ENCODE data around the gene FOSL2.

FOSL2 gene

DNA sequence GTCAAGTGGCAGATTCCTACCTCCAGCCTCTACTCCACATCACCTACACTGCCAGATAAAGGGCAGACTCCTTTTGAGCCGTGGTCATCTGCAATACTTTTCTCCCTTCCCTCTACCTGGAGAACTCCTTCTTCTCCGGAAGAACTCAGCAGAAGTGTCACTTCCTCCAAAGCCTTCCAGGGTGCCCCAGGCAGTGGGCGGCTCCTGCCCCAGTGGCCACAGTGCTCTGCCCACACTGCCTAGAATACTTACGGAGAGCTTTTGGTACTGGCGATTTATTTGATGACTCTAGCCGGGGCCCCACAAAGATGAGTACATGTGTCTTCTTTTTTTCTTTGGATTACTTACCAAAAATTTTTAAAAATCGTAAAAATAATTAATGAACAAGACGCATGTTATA is 39.7 kb downstream of the FOSL2 start:
- DNase-seq (ENCODE audit: low read depth): no peak

GRCh38 chr2:28433215-28433614 is 40.6 kb downstream of the FOSL2 start:
- no peak for DNase-seq (ENCODE audit: low read depth)

GRCh38 chr2:28433935-28434599 is 41.4 kb downstream of the FOSL2 start:
- no peak for DNase-seq (ENCODE audit: low read depth)

- DNase-seq (ENCODE audit: low read depth): no peak
These were observed 41.9 kb downstream of the FOSL2 start for GRCh38 chr2:28434600-28434989.

DNA sequence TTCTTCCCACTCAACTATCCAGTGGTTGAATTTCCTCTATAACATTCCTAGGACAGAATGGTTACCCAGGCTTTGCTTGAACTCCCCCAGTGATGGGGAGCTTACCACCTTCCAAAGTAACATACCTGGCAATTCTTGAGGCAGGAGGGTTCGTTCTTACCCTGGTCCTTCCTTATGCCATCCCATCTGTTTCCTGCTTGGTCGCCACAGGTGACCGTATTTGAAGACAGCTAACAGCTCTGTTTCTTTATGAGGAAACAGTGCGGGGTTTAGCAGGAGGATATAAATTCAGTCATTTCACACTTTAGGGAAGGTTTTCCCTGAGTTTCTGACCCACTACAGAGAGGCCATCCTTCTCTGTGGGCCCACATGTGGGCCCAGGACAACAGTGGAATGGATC is 42.6 kb downstream of the FOSL2 start:
- DNase-seq (ENCODE audit: low read depth): no peak

DNA sequence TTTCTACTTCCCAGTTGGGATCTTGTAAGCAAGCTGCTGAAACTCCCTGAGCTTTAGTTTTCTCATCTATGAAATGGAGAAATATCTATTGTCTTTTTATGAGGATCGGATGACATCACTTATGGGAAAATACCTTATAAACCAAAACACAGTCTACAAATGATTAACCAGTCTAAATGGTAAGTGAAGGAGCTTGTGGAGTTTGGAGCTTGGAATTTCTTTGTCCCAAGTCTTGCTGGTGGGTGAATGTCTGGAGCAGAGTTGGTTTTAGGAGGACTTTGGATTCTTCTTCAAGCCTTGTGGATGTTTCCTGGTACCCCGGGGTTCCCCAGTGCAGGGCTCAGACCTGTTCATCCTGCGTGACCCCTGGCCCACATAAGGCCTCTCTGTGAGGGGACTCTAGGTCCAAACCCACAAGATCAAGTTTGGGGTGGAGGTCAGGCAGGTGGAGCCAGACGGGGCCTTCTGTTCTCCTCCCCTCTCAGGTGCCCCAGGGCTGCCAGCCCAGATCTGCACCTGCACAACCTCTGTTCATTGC is 43.2 kb downstream of the FOSL2 start:
- DNase-seq (ENCODE audit: low read depth): peak; percentile 13

DNA sequence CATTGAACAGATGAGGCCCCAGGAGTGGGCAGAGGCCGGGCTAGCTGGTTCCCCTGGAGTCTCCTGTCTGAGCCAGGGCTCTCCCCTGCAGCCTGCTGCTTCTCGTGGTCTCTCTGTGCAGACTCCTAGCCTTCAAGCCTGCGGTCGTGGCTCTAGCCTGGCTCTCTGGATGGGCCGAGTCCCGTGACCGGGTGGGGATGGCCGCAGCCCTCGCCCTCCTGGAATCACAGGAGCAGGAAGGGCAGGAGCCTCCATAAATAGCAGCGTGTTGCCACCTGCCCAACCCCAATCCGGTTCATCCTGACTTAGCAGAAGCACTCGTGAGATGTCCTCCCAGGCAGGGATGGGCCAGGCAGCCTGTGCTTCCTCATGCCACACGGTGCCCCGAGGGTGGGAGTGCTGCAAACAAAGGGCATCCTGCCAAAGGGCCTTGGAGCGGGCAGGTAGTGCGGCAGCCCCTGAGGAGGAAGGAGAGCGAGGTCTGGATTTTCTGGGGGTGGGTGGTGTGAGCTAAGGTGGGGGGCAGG is 43.9 kb downstream of the FOSL2 start:
- DNase-seq (ENCODE audit: low read depth): no peak

DNA sequence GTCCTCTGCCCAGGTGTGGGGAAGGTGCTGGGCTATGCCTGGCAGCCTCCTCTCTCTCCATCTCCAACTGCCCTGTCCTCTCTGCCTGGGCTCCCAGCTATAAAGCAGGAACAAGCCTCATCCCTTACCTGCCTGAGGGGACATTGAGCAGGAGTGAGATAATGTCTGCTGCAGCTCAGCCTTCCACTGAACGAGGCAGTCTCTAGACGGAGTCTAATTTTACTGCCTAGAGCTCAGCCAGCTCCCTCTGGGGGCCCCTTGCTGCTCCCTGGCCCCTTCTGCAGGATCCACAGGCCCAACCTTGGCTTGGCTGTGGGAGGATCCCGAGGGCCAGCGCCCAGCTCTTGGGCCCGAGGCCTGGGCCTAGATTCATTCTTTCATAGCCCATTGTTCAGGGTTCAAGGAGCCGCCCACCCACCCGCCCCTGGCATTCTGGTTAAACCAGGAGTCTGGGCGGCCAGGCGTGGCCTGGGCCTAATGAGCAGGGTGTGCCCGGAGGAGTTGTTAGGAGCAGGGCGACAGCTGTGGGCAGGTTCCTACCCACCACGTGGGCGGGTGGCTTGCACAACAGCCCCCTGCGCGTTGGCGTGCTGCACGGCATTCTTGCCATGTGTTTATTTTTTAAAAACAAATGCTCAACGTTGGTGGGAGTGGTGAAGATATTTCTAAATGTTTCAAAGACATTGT is 44.6 kb downstream of the FOSL2 start:
- DNase-seq (ENCODE audit: low read depth): no peak

DNA sequence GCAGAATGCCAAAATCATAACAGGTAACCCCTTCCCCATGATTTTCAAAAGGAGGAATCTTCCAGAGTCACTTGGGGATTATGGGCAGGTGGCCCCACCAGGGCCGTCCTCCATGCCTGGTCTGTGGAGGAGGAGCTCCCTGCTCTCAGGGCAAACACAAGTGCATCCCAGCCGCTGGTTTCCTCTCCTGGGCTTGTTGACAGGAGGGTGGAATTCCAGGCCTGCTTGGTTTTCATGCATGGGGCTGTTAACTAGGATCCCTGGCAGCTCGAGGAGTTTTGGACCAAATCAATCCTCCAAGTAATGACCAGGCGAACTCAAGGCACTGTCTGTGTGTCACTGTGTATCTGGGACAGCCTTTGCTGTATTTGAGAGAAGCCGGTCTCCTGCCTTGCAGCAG is 45.3 kb downstream of the FOSL2 start:
- DNase-seq (ENCODE audit: low read depth): no peak

GRCh38 chr2:28438532-28439063 is 45.9 kb downstream of the FOSL2 start:
- DNase-seq (ENCODE audit: low read depth): no peak

DNA sequence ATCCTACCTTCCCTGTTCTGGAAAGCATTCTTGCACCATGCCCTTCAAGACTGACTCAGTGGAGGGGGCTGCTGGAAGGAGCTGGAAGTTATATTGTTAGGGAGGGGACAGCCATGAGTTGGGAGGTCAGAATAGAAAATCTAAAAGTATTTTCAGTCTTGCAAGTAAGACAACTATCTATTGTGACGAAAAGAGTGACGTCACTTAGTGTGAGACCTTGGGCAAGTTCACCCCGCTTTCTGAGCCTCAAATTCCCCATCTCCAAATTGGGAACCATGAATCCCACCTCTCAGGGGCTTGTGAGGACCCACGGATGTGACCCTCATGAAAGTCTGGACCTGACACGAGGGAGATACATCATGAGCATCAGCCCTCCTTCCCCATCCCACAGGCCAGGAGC is 46.5 kb downstream of the FOSL2 start:
- DNase-seq (ENCODE audit: low read depth): no peak

DNA sequence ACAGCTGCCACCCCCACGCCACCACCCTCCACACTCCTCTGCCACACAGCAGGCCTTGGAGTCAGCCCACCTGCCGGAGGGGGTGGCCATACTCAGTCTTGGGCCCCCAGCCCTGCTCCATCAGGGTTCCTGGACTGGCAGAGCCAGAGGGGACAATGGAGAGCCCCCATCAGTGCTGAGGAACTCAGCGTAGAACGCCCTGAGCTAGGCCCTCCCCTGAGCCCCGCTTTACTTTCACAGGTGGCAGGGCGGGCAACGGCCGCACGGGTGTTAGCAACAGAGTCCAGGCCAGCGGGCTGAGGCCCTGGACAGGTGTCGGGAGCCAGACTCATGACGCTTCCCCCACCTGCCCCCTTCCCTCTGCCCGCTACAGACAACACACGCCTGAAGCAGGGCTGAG is 47.1 kb downstream of the FOSL2 start:
- no peak for DNase-seq (ENCODE audit: low read depth)

DNA sequence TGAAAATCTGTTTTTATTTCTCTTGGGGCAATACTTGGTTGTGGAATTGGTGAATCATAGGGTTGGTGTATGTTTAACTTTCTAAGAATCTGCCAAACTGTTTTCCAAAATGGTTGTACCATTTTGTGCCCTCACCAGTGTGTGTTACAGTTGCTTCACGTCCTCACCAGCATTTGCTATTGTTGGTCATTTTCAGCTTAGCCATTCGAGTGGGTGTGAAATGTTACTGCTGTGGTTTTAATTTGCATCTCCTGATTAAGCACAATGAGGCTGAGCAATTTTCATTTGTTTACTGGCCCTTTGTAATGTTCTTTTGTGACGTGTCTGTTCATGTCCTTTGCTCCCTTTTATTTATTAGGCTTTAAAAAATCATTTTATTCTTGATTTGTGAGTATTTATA is 49.7 kb downstream of the FOSL2 start:
- DNase-seq (ENCODE audit: low read depth): no peak

- DNase-seq (ENCODE audit: low read depth): no peak
These were observed 52.3 kb downstream of the FOSL2 start for GRCh38 chr2:28444956-28445355.

GRCh38 chr2:28445448-28446258 is 53.0 kb downstream of the FOSL2 start:
- peak; percentile 97 for DNase-seq (ENCODE audit: low read depth)

- DNase-seq (ENCODE audit: low read depth): no peak
These were observed 53.9 kb downstream of the FOSL2 start for GRCh38 chr2:28446531-28446930.

GRCh38 chr2:28447086-28447485 is 54.4 kb downstream of the FOSL2 start:
- DNase-seq (ENCODE audit: low read depth): no peak

DNA sequence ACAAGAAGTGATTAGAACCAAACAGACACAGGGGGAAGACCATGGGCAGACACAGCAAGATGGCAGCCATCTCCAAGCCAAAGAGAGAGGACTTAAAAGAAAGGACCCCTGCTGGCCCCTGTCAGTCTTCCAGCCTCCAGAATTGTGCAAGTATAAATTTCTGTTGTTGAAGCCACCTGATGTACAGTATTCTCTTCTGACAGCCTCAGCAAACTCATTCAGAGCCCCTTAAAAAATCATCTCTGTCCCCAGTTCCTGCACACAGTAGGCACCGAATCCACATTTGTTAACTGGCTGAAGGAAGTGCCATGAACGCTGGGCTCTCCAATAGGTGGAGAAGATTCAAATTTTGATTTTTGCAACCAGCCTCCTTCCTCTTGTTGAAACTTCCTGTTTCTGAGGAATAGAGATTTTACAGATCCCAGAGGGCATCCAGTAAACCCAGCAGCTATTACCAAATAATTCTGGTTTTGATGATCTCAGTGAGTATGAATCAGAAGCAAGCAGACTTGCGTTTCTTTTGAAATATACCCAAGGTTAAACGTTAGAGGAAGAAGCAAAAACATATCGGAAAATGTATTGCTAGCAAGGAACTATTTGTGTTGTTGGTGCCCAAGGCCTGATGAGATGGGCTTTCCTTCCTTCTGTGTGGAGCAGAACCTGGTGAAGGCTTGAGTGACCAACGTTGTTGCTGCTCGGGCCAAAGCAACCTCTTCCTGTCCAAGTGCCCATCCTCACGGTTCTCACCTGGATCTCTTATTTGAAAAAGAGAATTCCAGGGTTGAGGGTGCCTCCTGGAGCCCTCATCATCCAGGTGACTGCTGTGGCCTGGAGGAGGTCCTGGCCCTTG is 55.5 kb downstream of the FOSL2 start:
- DNase-seq (ENCODE audit: low read depth): peak; percentile 87

- DNase-seq (ENCODE audit: low read depth): no peak
These were observed 56.1 kb downstream of the FOSL2 start for GRCh38 chr2:28448793-28449100.

- no peak for DNase-seq (ENCODE audit: low read depth)
These were observed 56.4 kb downstream of the FOSL2 start for GRCh38 chr2:28449126-28449487.

GRCh38 chr2:28449488-28450395 is 57.1 kb downstream of the FOSL2 start:
- DNase-seq (ENCODE audit: low read depth): peak; percentile 65
